HepG2 (cell line): ENCODE measurements around the gene RAPSN. TPM values are rescaled to one million over a fixed set of nuclear protein-coding genes. Genes with fewer than 3 reads are reported as not detected.
A peak's percentile ranks its signal among the peaks of the same experiment; 100 is the strongest.

ENCODE experiments used
- ATAC-seq: fragments of 200-7000 bp; cut with Tn5 transposase; 3 replicates; pipeline ENCODE4 v1.9.1; 2020; ENCODE audit warnings: mild to moderate bottlenecking, moderate library complexity
- BruUV-seq: library from RNA; stranded (reverse); fragments of 400-500 nt; replicated peaks from 2 replicates; lab custom pipeline; 2021; lab: Mats Ljungman, UMichigan
- CTCF ChIA-PET: fragments of 300-600 bp; formaldehyde crosslinking; extraction: SDS; loops from one replicate; lab custom pipeline; 2021; ENCODE audit warnings: low total read pairs, inconsistent platforms, low intra/inter-chr PET ratio; lab: Yijun Ruan, JAX
- POLR2A ChIA-PET: fragments of 350-600 bp; sonication (Branson Sonifier 250); formaldehyde crosslinking; loops from one replicate; lab custom pipeline; 2020; ENCODE audit warnings: antibody characterized with exemption, inconsistent platforms; lab: Yijun Ruan, JAX
- DNase-seq: peaks from one replicate; pipeline ENCODE4 v3.0.0-alpha.2; 2015; ENCODE audit warnings: low spot score
- FAIRE-seq: peaks from 3 replicates; lab custom pipeline; 2011; peaks lifted over from hg19 to GRCh38; lab: Jason Lieb, UNC
- H2AFZ ChIP-seq: one replicate; pipeline ENCODE4 v1.6.1; 2011; ENCODE audit warnings: low read length, inconsistent platforms
- H3K27ac ChIP-seq: fragments of 300-600 bp; 3 replicates; pipeline ENCODE4 v1.8.0; 2011; ENCODE audit warnings: mixed run types, mild to moderate bottlenecking, mixed read lengths, low read length, inconsistent platforms; ENCODE audit not compliant: insufficient read depth; ENCODE audit errors: extremely low read length
- H3K27me3 ChIP-seq, 2 experiments: fragments of 200-600 bp in 1 of 2; 2 replicates in 1 of 2; 3 replicates in 1 of 2; pipeline versions ENCODE4 v1.6.0 to v1.8.0; 2011; ENCODE audit warnings: low read length in 2 of 2, mild to moderate bottlenecking in 2 of 2, moderate library complexity in 2 of 2, inconsistent platforms in 1 of 2; ENCODE audit not compliant: insufficient read depth in 2 of 2, control insufficient read depth in 1 of 2
- H3K36me3 ChIP-seq, 2 experiments: fragments of 200-600 bp in 1 of 2; replicated peaks in 1 of 2; 2 replicates in 1 of 2; 3 replicates in 1 of 2; pipeline versions ENCODE4 v1.5.1 to v1.8.0; 2011; ENCODE audit warnings: low read length in 2 of 2, inconsistent platforms in 1 of 2; ENCODE audit not compliant: insufficient read depth in 2 of 2, control insufficient read depth in 1 of 2
- H3K4me1 ChIP-seq: 2 replicates; pipeline ENCODE4 v1.5.1; 2012; ENCODE audit warnings: low read length, inconsistent platforms; ENCODE audit not compliant: insufficient read depth
- H3K4me2 ChIP-seq: 2 replicates; pipeline ENCODE4 v1.6.0; 2011; ENCODE audit warnings: low read depth, low read length, inconsistent platforms
- H3K4me3 ChIP-seq, 3 experiments: fragments of 200-600 bp in 1 of 3; sonication (generic), shearing (Covaris generic) in 1 of 3; replicated peaks in 1 of 3; 2 replicates each; pipeline ENCODE4 v1.5.1; 2011 to 2016; ENCODE audit warnings: low read length in 3 of 3, inconsistent platforms in 2 of 3, low read depth in 2 of 3, mild to moderate bottlenecking in 2 of 3, control low read depth in 1 of 3, mixed read lengths in 1 of 3; ENCODE audit not compliant: insufficient read depth in 1 of 3
- H3K79me2 ChIP-seq: one replicate; pipeline ENCODE4 v1.6.1; 2011; ENCODE audit warnings: low read length, inconsistent platforms; ENCODE audit not compliant: insufficient read depth
- H3K9ac ChIP-seq: 2 replicates; pipeline ENCODE4 v1.6.0; 2011; ENCODE audit warnings: mild to moderate bottlenecking, low read depth, low read length, inconsistent platforms; ENCODE audit not compliant: insufficient read depth
- H3K9me3 ChIP-seq: 2 replicates; pipeline ENCODE4 v1.5.1; 2012; ENCODE audit warnings: mild to moderate bottlenecking, low read length
- H4K20me1 ChIP-seq: 2 replicates; pipeline ENCODE4 v1.6.0; 2011; ENCODE audit warnings: inconsistent platforms, mild to moderate bottlenecking, low read length, moderate library complexity; ENCODE audit not compliant: insufficient read depth
- CEBPG ChIP-seq: IDR thresholded peaks from 2 replicates; pipeline ENCODE4 v1.6.1; 2016
- RFX1 ChIP-seq: fragments of 450-650 bp; IDR thresholded peaks from 2 replicates; pipeline ENCODE4 v1.6.1; 2017
- RFX3 ChIP-seq: IDR thresholded peaks from 2 replicates; pipeline ENCODE4 v1.6.1; 2016; ENCODE audit warnings: missing biosample characterization, missing genetic modification reagents
- SAP130 ChIP-seq: IDR thresholded peaks from 2 replicates; pipeline ENCODE4 v1.6.1; 2016; ENCODE audit warnings: low read depth
- TMF1 ChIP-seq: sonication (generic); formaldehyde crosslinking; IDR thresholded peaks from 2 replicates; pipeline ENCODE4 v1.8.1; 2022; ENCODE audit warnings: low read depth, missing genetic modification reagents
- ZBTB34 ChIP-seq: sonication (generic); formaldehyde crosslinking; IDR thresholded peaks from 2 replicates; pipeline ENCODE4 v1.8.0; 2022; ENCODE audit warnings: mild to moderate bottlenecking, missing genetic modification reagents
- ZNF639 ChIP-seq: conservative IDR thresholded peaks from 2 replicates; pipeline ENCODE4 v1.6.1; 2018; ENCODE audit warnings: missing genetic modification reagents
- ZNF713 ChIP-seq: sonication (generic); formaldehyde crosslinking; IDR thresholded peaks from 2 replicates; pipeline ENCODE4 v1.4.0; 2020; ENCODE audit warnings: mild to moderate bottlenecking, missing genetic modification reagents
- ZNF749 ChIP-seq: sonication (generic); formaldehyde crosslinking; IDR thresholded peaks from 2 replicates; pipeline ENCODE4 v1.8.0; 2022; ENCODE audit warnings: mild to moderate bottlenecking, missing genetic modification reagents, moderate library complexity, borderline replicate concordance
- ZNF768 ChIP-seq: sonication (generic); formaldehyde crosslinking; IDR thresholded peaks from 2 replicates; pipeline ENCODE4 v1.4.0; 2020; ENCODE audit warnings: missing genetic modification reagents
- ZNF800 ChIP-seq: sonication (generic); formaldehyde crosslinking; IDR thresholded peaks from 2 replicates; pipeline ENCODE4 v1.4.0; 2020; ENCODE audit warnings: missing genetic modification reagents
- ZSCAN5A ChIP-seq: sonication (generic); formaldehyde crosslinking; IDR thresholded peaks from 2 replicates; pipeline ENCODE4 v1.8.0; 2022; ENCODE audit warnings: mild to moderate bottlenecking, missing genetic modification reagents, borderline replicate concordance
- WGBS: methylation state at CpG from one replicate; pipeline ENCODE4 v1.1.6; 2017; ENCODE audit warnings: low lambda C conversion rate; 5-methylcytosine and 5-hydroxymethylcytosine counted together
- in situ Hi-C: cut with HindIII; loops from 2 replicates; pipeline ENCODE4 v1.10.0; 2017; ENCODE audit warnings: low pct_unique_long_range_greater_than_20kb; ENCODE audit not compliant: extremely low pct_ligation_motif_present
- intact Hi-C: fragments of 100-400 bp; cut with micrococcal nuclease; formaldehyde crosslinking; loops from one replicate; pipeline ENCODE4 v1.10.0; 2022; ENCODE audit not compliant: unreplicated experiment
- polyA plus RNA-seq, 8 experiments: library from polyadenylated mRNA; depleted of rRNA in 3 of 8; stranded (reverse) in 7 of 8; unstranded in 1 of 8; fragments of >200 nt; fragmentation: Illumina TruSeq in 4 of 8; extraction: Trizol in 4 of 8; gene quantifications; 2 replicates each; pipeline versions ENCODE4 v1.2.1 to v1.2.3, GENCODE V29; 2011 to 2016; ENCODE audit warnings: low read depth in 4 of 8, missing spikeins in 1 of 8, mixed read lengths in 1 of 8; ENCODE audit not compliant: insufficient read depth in 1 of 8
- total RNA-seq, 5 experiments: library from RNA; depleted of rRNA; stranded (reverse); fragments of >200 nt; fragmentation: Illumina TruSeq; extraction: Trizol; gene quantifications; 2 replicates each; pipeline ENCODE4 v1.2.3, GENCODE V29; 2016; ENCODE audit warnings: low read depth in 1 of 5
- TF ChIP-seq, protein P1 (sequence below): sonication (generic); formaldehyde crosslinking; IDR thresholded peaks from 2 replicates; pipeline ENCODE4 v1.4.0; 2020; ENCODE audit warnings: missing genetic modification reagents; ENCODE audit errors: not compliant biosample characterization

The RAPSN gene
- total and polyA plus RNA-seq, 2 of the 13 experiments (the other 11 are each of a cell fraction or from before 2014, with no cell fraction given), result 0.15 to 1.2 TPM

- ChIA-PET CTCF (no interaction called here), POLR2A (interaction anchor here (1.1 kb wide), 1 partner anchor 13 kb away, joined by 6 read pairs; no protein-coding TSS in a partner anchor)
- peak overlapping the region; percentile 63 for H3K27ac ChIP-seq
- no peaks in the 10 kb centered on the region for H4K20me1 ChIP-seq
- ATAC-seq (peak; percentile 31), FAIRE-seq (peak; percentile 63), DNase-seq (peak; percentile 52)
- in situ Hi-C loops, result no loop called here
- no peak overlapping the region for H2AFZ ChIP-seq
- H3K4me3 ChIP-seq, result peak overlapping the region in 2 of 3 experiments; percentile 33 to 53; a peak in 4 of 6 replicates
- no peaks in the 10 kb centered on the region for H3K9me3 ChIP-seq
- no peaks in the 10 kb centered on the region; a peak in 1 of 5 replicates for H3K27me3 ChIP-seq
- no TSS peak for BruUV-seq
- intact Hi-C loops, result no loop called here
- WGBS, result 26% methylated on average over 9 of the region's 9 CpGs
- no peaks in the 10 kb centered on the region for H3K36me3 ChIP-seq
- H3K79me2 ChIP-seq, result no peaks in the 10 kb centered on the region
- H3K4me1 ChIP-seq, result peaks cover 72% of the 10 kb centered on the region
- no peak overlapping the region; the same call in none of the 2 replicates for H3K9ac ChIP-seq
- peak overlapping the region; percentile 69 for H3K4me2 ChIP-seq
- TF ChIP-seq ZNF639 (CRISPR knock-in tag), result no peak
- TF ChIP-seq CEBPG (CRISPR knock-in tag), result 0 out of 2 replicates have a peak, but pooled peaks have one; percentile 13
- no peak for TF ChIP-seq RFX1
- TF ChIP-seq ZNF768, result no peak
- TF ChIP-seq SAP130 (CRISPR knock-in tag), result no peak
- TF ChIP-seq, protein P1, sequence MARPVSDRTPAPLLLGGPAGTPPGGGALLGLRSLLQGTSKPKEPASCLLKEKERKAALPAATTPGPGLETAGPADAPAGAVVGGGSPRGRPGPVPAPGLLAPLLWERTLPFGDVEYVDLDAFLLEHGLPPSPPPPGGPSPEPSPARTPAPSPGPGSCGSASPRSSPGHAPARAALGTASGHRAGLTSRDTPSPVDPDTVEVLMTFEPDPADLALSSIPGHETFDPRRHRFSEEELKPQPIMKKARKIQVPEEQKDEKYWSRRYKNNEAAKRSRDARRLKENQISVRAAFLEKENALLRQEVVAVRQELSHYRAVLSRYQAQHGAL, result no peak
- no peak for TF ChIP-seq ZSCAN5A (CRISPR knock-in tag)
- TF ChIP-seq ZNF713 (CRISPR knock-in tag), result no peak
- 0 out of 2 replicates have a peak, but pooled peaks have one; percentile 31 for TF ChIP-seq ZBTB34
- 0 out of 2 replicates have a peak, but pooled peaks have one; percentile 32 for TF ChIP-seq TMF1 (CRISPR knock-in tag)
- no peak for TF ChIP-seq ZNF800 (CRISPR knock-in tag)
- no peak for TF ChIP-seq ZNF749 (CRISPR knock-in tag)
- TF ChIP-seq RFX3 (CRISPR knock-in tag), result no peak
Measured at GRCh38 chr11:47431356-47432083, 17.4 kb downstream of the RAPSN start.
